Fibroblast of pulmonary artery (primary cell): ENCODE data around the gene EIF4G3.

ENCODE experiments used
- DNase-seq: peaks from one replicate; pipeline ENCODE4 v3.0.0-alpha.2; 2010; ENCODE audit warnings: low read depth
- H3K4me3 ChIP-seq: replicated peaks from 2 replicates; pipeline ENCODE4 v1.5.1; 2011; ENCODE audit warnings: low read depth, mild to moderate bottlenecking, control low read depth, low read length, moderate library complexity
- CTCF ChIP-seq: IDR thresholded peaks from 2 replicates; pipeline ENCODE4 v1.5.1; 2011; ENCODE audit warnings: mild to moderate bottlenecking, control low read depth, low read length, inconsistent platforms; ENCODE audit errors: missing control alignments

EIF4G3 gene

GRCh38 chr1:21012937-21013336, 163.8 kb downstream of the EIF4G3 start:
- no peak overlapping the region for H3K4me3 ChIP-seq
- TF ChIP-seq CTCF: no peak
- DNase-seq: peak; percentile 41

- DNase-seq: no peak
- H3K4me3 ChIP-seq: no peak overlapping the region
- no peak for TF ChIP-seq CTCF
These were observed 168.8 kb downstream of the EIF4G3 start for GRCh38 chr1:21007876-21008275.

- TF ChIP-seq CTCF: no peak
- H3K4me3 ChIP-seq: no peak overlapping the region
- DNase-seq: no peak
These were observed 171.0 kb downstream of the EIF4G3 start for GRCh38 chr1:21005466-21006239.

- TF ChIP-seq CTCF: no peak
- no peak for DNase-seq
- no peak overlapping the region for H3K4me3 ChIP-seq
These were observed 173.2 kb downstream of the EIF4G3 start for GRCh38 chr1:21003281-21004045.

GRCh38 chr1:21001042-21001441, 175.7 kb downstream of the EIF4G3 start:
- no peak for TF ChIP-seq CTCF
- DNase-seq: no peak
- no peak overlapping the region for H3K4me3 ChIP-seq

- H3K4me3 ChIP-seq: no peak overlapping the region
- no peak for DNase-seq
- TF ChIP-seq CTCF: no peak
These were observed 176.5 kb downstream of the EIF4G3 start for GRCh38 chr1:21000245-21000594.
